Activated CD4-positive, alpha-beta T cell treated with anti-CD3 and anti-CD28 coated beads, Interleukin-2, amount 50 U/mL, for 24 hours (primary cell): Measurements from ENCODE around the gene TMEM218.
"Not testable (repeated sequence)": the region's sequence is repeated elsewhere in the genome, so short reads cannot be mapped to it uniquely, and the experiment has no call there.

Source experiments
- DNase-seq, 2 donors: peaks; one replicate each; pipeline ENCODE4 v3.0.0-alpha.2; 2020; ENCODE audit warnings: low read depth in 1 of 2, low spot score in 1 of 2

Gene TMEM218

DNA sequence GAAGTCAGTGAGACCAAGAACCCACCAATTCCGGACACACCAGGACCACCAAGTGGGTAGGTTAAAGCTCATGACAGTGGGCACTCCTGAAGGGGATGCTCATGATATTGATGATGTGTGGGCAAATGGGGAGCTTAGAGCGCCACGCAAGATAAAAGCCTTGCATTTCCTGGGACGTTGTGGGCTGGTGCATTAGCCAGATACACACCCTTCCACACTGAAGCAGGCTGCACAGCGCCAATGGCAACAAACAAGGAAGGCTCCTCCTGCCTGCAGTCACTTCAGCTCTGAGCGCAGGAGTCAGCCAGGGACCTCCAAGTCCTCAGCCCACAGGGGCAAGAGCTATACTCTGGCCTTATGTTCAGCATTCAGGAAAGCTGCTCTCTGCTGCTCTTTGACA lies 20.6 kb downstream of the TMEM218 start:
- no peak for DNase-seq

DNA sequence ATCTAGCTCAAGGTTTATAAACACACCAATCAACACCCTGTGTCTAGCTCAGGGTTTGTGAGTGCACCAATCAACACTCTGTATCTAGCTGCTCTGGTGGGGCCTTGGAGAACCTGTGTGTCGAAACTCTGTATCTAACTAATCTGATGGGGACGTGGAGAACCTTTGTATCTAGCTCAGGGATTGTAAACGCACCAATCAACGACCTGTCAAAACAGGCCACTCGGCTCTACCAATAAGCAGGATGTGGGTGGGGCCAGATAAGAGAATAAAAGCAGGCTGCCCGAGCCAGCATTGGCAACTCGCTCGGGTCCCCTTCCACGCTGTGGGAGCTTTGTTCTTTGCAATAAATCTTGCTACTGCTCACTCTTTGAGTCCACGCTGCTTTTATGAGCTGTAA lies 21.3 kb downstream of the TMEM218 start:
- not testable (repeated sequence) for DNase-seq

DNA sequence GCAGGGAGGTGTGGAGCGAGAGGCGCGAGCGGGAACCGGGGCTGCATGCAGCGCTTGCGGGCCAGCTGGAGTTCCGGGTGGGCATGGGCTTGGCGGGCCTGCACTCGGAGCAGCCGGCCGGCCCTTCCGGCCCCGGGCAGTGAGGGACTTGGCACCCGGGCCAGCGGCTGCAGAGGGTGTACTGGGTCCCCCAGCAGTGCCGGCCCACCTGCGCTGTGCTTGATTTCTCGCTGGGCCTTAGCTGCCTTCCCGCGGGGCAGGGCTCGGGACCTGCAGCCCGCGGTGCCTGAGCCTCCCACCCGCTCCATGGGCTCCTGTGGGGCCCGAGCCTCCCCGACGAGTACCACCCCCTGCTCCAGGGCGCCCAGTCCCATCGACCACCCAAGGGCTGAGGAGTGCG lies 21.9 kb downstream of the TMEM218 start:
- DNase-seq = not testable (repeated sequence)

DNA sequence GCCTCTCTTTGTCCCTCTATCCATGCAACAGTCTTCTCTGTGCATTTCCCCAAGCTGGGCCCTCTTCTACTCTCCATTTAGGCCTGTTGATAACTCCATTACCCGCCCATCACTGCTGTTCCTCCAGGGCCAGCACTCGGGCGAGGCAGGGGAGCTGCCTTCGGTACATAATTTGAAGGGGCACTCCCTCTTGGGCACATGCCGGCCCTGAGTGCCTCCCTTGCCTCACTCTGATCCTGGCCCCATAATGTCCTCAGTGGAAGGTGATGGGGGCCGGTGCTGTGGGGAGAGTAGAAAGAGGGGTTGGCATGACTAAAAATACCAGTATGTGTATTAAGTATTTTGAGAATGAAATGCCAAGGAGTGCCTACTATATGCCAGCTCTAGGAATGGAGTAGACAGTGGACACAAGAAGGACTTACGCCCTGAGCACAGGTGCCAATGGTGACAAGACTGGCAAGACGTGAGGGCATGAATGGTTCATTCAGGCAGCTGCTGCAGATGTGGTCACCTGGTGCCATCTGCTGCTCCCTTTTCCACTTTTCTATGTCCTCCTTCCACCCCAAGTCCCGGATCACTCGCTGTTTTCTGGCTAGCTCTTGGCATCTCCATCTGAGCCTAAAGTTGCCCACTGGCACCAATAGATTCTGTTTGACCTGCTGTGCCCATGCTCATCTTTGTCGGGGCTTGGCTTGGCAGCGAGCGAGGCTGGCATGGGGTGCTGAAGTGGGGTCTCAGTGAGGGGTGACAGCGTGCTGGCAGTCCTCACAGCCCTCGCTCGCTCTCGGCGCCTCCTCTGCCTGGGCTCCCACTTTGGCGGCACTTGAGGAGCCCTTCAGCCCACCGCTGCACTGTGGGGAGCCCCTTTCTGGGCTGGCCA lies 22.6 kb downstream of the TMEM218 start:
- no peak for DNase-seq

DNA sequence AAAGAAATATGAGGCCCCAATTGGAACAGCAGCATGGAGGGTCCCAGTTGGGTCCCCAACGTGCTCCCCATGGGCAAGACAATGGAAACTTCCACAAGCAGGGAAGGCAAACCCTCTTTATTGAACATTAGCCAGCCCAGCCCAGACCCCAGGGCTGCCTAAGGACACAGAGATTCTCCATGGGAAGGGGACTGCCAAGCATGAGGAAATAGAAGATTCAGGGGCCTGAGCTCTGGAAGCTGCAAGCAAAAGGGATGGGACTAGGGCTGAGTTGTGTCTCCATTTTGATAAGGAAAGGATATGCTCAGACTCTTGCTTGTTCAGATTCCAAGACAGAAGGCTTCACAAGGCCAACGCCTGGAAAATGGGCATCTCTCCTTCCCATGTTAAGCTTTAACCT lies 23.3 kb downstream of the TMEM218 start:
- DNase-seq = no peak

DNA sequence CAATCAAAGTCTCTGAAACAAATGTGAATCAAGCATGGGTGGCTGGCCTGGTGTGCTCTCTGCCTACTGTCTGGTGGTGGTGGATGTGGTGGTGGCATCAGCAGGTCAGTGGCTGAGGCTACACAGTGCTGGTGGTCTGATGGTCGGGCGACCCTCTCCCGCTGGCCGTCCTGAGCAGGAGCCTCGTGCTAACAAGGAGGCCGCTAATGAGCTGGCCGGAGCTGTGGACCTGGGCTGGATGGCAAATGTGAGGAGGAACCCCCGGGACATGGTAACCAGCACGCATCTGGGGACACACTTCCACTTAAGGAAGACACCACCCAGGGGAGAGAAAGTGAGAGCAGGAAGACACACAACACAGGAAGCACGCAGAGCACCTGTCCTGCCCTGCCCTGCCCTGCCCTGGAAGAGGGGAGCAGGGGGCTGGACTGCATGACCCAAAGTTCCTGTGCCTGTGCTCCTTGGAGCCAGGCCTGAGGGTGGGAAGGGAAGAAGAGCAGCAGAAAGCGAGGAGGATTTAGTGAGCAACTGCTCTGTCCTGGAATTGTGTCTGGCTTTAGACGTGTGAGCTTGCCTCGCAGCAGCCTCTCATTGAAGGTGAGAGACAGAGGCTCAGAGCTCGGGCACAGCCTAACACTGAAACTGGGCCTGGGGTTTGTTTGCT lies 24.7 kb downstream of the TMEM218 start:
- DNase-seq = no peak

DNA sequence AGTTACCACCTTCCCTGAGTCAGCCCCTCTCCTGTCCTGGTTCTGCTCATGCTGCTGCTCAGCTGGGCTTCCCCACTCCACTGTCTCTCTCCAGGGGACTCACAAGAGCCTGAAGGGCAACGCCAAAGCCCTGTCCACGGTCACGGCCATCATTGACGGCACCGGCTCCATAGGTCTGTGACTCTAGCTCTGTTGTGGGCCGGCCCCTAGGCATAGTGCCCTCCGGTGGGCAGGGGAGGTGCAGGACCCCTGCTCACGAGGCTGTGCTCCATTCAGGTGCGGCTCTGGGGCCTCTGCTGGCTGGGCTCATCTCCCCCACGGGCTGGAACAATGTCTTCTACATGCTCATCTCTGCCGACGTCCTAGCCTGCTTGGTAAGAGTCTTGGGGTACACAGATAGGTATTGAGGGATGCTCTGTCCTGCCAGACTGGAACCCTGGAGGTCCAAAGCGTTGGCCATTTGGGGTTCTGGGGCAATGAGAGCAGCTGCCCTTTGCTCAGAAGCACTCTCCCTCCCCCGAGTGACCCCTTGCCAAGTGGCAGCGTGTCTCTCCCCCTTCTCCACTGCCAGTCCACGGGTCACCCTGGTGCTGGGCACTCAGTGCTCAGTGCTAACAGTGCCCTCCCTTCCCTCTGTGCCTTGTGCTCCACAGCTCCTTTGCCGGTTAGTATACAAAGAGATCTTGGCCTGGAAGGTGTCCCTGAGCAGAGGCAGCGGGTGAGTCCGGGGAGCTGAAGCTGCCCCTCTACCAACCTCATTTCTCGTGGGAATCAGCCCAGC lies 25.9 kb downstream of the TMEM218 start:
- DNase-seq = no peak

DNA sequence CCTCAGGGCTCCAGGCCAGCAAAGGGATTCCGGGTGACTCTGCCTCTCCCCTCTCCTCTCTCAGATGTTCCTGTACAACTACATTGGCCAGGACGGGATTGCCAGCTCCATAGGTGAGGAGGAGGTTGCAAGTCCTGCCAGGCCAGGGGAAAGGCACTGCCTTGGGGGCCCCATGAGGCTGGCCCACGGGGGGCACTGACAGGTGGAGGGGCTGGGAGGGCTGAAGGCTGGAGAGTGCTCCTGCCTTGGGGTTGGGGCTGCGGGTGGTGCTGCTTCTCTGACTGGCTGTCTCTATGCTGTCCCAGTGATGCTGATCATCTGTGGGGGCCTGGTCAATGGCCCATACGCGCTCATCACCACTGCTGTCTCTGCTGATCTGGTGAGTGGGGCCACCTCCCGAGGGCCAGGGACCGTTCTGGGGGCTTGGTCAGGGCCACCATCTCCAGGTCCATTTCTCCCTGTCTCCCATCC lies 26.6 kb downstream of the TMEM218 start:
- no peak for DNase-seq

DNA sequence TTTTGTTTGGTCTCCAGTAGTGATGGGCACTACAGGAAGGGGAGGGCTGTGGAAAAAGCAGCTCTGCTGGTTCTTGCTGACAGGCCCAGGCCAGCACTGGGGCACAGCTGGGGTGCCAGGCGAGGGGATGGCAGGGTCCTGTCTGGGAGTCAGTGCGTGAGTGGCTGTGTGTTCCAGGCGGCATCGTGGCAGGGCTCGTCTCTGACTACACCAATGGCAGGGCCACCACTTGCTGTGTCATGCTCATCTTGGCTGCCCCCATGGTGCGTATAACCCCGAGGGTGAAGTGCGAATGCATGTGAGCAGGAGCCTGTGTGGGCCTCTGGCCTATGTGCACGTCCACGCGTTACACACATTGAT lies 27.4 kb downstream of the TMEM218 start:
- no peak for DNase-seq

DNA sequence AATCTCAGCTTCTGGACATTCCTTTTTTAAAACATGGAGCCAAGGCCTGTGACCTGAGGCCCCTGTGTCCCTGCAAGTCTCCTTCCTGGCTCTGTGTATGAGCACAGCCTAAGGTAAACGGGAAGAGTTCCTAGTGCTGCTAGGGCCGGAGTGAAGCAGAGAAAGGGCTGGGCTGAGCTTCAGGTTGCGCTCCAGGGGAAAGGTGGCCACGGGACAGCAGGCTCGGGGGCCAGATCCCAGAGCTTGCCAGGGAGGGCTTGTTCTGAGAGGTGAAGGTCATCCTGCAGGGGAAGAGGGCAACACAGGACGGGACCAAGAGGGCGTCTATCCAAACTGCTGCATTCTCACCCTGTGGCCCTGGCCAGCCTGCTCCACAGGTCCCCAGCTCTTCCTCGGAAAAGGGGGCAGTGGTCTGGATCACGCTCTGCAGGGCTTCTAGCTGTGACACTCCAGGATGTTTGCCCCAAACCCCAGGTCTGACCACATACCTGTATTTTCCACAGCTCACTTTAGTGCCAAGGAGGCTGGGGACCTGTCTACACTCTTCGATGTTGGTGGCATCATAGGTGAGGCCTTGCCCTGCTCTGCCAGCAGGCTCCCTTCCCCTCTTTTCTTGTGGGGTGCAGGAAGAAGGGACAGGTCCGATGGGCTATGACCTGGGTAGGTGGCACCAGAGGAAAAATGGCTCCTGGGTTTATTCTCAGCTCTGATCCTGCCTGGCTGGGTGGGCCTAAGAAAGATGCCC lies 27.9 kb downstream of the TMEM218 start:
- no peak for DNase-seq

DNA sequence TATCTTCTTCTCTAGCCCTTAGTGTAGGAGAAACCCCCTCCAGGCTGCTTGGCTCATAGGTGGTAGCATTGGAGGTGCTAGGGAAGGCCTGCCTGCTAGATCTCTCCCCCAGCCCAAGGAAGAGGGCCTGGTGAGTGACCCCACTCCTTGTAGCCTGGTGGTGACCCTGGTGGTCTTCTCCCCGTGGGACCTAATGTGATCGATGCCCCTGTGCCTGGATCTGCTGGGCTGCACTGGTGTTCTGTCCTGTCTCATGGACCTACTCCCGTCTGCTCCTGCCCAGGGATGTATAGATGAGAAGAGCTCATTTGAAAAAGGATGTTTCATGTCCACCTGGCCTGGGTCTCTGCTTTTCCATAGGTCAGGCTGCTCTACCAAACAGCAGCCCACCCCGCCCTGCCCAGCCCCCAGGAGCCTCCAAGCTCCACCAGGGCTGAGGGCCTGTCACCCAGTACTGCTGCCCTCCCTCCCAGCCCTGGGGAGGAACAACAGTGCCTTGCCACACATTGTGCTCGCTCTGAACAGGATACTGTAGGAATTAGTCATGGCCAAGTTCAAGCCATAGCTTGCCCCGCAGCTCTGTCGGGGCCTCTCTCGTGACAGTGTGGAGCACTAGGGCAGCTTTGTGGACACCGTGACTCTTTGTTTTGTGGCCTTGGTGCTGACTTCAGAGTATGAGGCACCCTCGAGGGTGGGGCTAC lies 28.7 kb downstream of the TMEM218 start:
- no peak for DNase-seq

DNA sequence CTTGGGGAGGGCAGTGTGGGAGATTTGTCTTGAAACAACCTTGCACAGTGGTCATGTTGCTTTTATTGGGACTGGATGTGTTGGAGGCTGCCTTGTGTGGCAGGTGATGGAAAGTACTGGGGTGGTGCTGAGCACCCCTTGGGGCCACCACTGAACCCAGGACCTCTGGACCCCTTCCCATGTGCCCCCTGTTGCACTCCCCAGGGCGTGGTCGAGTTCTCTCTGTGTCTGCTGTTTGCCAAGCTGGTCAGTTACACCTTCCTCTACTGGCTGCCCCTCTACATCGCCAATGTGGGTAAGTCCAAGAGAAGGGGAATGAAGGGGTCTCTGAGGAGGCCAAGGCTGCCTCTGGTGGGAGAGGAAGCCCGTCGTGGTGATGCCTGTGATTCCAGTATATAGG lies 29.4 kb downstream of the TMEM218 start:
- DNase-seq = no peak

DNA sequence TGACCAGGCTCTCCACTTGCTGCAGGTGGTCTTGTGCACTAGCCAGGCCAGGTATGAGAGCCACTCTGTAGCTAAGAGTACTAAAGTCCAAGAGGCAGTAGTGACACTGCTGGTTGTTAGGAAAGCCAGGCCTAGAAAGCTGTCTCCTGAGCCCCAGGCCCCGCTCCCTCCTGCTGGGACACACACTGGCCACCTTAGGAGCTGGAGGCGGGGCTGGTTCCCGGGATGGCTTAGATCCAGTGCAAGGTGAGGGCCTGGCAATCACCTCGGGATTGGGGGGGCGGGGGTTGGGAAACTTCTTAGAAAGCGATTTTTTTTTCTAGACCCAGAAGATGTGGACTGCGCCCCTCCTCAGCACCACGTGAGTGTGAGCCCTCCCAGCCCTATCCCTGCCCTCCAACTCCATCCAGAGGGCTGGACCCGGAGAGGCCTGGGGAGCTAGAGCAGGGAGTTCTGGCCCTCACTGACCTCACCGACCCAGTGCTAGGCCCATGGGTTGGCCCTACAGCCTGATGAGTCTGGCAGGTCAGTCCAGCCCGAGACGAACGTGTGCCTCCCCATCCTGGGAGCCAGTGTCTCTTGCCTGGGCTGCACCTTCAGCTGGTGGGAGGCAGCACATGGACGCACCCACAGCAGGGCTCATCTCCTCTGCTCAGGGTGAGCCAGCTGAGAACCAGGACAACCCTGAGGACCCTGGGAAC lies 30.2 kb downstream of the TMEM218 start:
- no peak for DNase-seq

DNA sequence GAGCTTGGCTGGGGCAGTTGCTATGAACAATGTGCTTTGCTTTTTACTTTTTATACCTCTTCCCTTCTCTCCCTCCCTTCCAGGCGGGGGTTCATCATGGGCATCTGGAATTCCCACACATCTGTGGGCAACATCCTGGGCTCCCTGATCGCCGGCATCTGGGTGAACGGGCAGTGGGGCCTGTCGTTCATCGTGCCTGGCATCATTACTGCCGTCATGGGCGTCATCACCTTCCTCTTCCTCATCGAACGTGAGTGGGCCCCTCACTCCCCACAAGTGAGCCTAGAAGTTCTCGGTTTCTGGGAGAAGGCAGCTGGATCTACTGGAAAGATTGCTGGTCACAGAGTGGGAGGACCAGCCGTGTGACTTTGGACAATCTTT lies 30.9 kb downstream of the TMEM218 start:
- DNase-seq = no peak

DNA sequence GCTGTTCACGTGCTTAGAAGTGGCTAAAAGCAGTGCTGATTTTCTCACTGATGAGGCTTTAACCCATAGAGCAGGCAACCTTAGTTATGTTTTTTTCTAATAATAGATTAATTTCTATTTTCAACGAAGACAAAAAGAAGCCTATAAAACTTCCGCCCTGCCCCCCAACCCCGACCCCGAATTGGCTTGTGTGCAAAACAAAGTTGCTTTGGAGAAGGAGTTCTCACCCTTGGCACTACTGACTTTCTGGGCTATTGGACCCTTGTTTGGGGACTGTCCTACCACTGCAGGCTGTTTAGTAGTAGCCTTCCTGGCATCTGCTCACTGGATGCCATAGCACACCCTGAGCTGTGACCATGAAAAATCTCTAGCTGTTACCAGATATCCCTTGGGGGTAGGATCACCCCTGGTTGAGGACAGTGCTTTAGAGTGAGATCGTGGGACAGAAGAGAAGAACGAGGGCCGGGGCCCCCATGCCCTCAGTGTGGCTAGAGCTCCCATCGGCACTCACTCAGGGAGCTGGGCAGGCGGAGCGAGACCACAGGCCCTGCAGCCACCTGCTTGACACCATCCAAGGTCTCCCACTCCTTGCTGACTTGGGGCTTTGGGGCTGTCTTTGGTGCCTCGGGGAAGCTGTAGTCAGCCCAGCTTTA lies 31.4 kb downstream of the TMEM218 start:
- DNase-seq = no peak

DNA sequence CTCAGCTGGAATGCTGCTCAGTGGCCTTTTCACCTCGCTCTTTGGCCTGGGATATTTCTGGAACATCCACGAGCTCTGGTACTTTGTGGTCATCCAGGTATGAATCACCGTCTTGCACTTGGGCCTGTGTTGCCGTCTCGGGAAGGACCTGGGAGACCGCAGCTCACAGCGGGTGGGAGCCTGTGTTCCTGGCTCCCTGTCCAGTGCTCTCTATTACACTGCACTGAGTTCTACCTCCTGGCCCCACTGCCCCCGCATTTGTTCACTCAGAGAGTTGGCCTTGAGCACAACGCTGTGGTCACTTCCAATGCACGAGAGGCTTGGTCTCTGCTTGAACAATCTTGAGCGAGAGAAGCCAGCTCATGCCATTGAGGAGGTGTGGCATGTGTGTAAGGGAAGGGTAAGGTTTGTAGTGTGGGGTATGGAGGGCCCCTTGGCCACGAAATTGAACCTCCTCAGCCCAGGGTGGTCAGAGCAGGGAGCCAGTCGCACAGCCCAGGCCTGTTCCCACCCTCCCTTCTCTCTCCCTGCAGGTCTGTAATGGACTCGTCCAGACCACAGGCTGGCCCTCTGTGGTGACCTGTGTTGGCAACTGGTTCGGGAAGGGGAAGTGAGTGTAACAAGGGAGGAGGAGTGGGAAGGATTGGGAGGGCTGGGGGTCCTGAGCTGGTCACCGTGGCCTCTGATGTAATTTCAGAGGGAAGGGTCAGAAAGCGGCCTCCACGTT lies 32.1 kb downstream of the TMEM218 start:
- no peak for DNase-seq

DNA sequence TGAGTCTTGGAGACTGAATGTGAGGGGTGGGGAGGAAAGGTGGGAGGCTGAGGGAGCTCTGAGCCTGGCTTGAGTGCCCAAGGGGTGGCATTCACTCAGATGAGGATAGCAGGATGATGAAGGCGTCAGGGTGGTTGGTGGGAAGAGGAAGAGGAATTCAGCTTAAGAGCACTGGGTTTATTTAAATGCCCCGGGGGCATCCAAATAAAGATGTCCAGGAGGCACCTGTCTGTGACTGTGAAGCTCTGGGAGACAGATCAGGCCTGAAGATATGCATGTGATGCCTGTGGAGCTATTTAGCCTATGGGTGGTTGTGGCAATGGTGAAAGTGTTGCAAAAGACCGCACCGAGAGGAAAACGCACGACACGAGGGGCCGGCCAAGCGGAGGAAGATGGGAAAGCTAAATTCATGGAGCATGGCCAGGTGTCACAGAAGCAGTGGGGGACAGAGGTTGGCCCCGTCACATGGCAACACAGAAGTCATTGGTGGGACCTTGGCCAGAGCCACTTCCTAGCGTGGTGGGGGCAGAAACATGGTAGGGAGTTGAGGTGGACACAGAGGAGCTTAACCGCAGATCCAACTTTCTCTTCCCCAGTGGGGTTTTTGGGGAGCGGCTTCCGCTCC lies 32.8 kb downstream of the TMEM218 start:
- no peak for DNase-seq

DNA sequence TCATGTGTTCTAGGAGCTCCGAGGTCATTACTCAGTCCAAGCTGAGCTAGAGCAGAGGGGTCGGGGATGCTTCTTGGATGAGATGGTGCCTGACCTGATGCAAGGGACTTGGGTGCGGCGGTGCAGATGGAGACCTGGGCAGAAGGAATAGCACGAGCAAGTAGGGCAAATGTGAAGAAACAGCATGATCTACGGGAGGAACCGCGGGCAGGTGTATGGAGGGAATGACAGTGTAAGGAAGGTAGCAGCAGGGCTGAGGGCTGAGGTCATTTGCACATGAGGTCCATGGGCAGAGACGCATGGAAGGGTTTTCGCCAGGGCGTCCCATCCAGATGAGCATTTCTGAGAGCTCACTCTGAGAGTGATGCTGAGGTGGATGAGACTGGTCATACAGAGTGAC lies 33.4 kb downstream of the TMEM218 start:
- no peak for DNase-seq
